Aorta (tissue), 5 donors: ENCODE data around the gene ERBB4. TPM values are rescaled to one million over a fixed set of nuclear protein-coding genes. Genes with fewer than 3 reads are reported as not detected.

Experiments
- ATAC-seq: fragments of 200-7000 bp; cut with Tn5 transposase; one replicate; pipeline ENCODE4 v1.9.1; 2022; ENCODE audit warnings: moderate library complexity; ENCODE audit not compliant: low FRiP score
- DNase-seq, 2 donors: peaks; one replicate each; pipeline ENCODE4 v3.0.0-alpha.2; 2020
- H3K27ac ChIP-seq, 2 donors: one replicate each; pipeline ENCODE4 v1.5.1; 2013; ENCODE audit warnings: low read length in 2 of 2, mild to moderate bottlenecking in 2 of 2, moderate library complexity in 2 of 2, control low read depth in 1 of 2, inconsistent platforms in 1 of 2, low read depth in 1 of 2
- H3K27me3 ChIP-seq, 2 donors: one replicate each; pipeline ENCODE4 v1.6.1; 2013; ENCODE audit warnings: control low read depth in 1 of 2, low read length in 1 of 2, mild to moderate bottlenecking in 1 of 2, moderate library complexity in 1 of 2; ENCODE audit not compliant: insufficient read depth in 2 of 2, control insufficient read depth in 1 of 2
- H3K36me3 ChIP-seq, 2 donors: one replicate each; pipeline ENCODE4 v1.6.1; 2013; ENCODE audit warnings: control low read depth in 1 of 2, low read length in 1 of 2, mild to moderate bottlenecking in 1 of 2; ENCODE audit not compliant: insufficient read depth in 2 of 2, control insufficient read depth in 1 of 2
- H3K4me1 ChIP-seq, 2 donors: one replicate each; pipeline ENCODE4 v1.6.1; 2013; ENCODE audit warnings: low read length in 2 of 2, control low read depth in 1 of 2, mild to moderate bottlenecking in 1 of 2, moderate library complexity in 1 of 2; ENCODE audit not compliant: insufficient read depth in 2 of 2, control insufficient read depth in 1 of 2
- H3K4me3 ChIP-seq, 2 donors: one replicate each; pipeline ENCODE4 v1.5.1; 2013; ENCODE audit warnings: low read length in 2 of 2, control low read depth in 1 of 2, mild to moderate bottlenecking in 1 of 2
- H3K9me3 ChIP-seq: one replicate; pipeline ENCODE4 v1.6.1; 2013; ENCODE audit warnings: mild to moderate bottlenecking, low read length; ENCODE audit not compliant: control insufficient read depth
- WGBS, 2 donors: extraction: QIAGEN DNeasy Blood & Tissue Kit; methylation state at CpG; one replicate each; pipeline ENCODE4 v1.1.7; 2013; 5-methylcytosine and 5-hydroxymethylcytosine counted together
- intact Hi-C, 2 donors: fragments of 100-400 bp; cut with DNase I; formaldehyde crosslinking; loops; one replicate each; pipeline versions ENCODE4 v1.14.2 to v1.15.0; 2022
- polyA plus RNA-seq, 2 donors: library from polyadenylated mRNA; stranded (reverse); fragments of 200-250 nt; gene quantifications; one replicate each; pipeline ENCODE4 v1.2.3, GENCODE V29; 2013
- total RNA-seq, 2 donors: library from RNA; stranded (reverse); fragmentation: NEBNext Ultra II Directional; extraction: Animal tissue kit (Norgen Biotek cat#: 25700); gene quantifications; one replicate each; pipeline ENCODE4 v1.2.1, GENCODE V29; 2021
- donor health status: healthy with polysubstance abuse.
- donor health status: Bipolar disorder and iron deficiency.
- donor health status: DM: no; HTN: no; CAD: no.
- donor health status: DM: no; HTN: no; CAD: no.
- donor health status: DM: yes; HTN: yes; CAD: no.

Gene ERBB4
- total and polyA plus RNA-seq, 4 donors, result 1.3 to 42.0 (median 15.0) TPM

DNA sequence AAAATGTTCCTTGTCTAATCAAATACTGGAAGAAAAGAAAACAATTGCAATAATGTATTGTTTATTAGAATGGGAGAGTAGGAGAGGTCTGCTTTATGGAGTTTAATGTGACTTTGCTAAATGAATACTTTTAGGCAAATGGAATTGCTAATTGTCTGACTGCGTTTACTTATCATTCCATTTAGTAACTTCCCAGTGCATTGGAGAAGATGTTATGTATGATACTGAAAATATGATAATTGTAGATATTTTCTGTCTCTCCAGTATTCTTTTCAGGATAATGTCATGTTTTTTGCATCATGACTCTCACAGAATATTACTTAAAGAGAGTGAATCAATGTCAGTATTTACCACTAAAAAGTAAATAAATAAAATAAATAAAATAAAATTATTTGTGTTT lies 8.1 kb upstream of the ERBB4 start:
- Histone ChIP-seq H3K4me3 (no peak overlapping the region), H3K27ac (no peak overlapping the region), H3K9me3 (no peaks in the 10 kb centered on the region), H3K36me3 (no peaks in the 10 kb centered on the region), H3K4me1 (peaks cover 2 to 3% of the 10 kb centered on the region in 2 donors), H3K27me3 (no peaks in the 10 kb centered on the region)
- ATAC-seq, result no peak
- no peak for DNase-seq
- intact Hi-C loops, result loop anchor here (5.0 kb wide), 1 partner anchor 799 kb away; no protein-coding TSS in a partner anchor
- WGBS, 2 donors, result 91 to 97% methylated on average over 1 of the region's 1 CpG

- Histone ChIP-seq H3K4me1 (no peaks in the 10 kb centered on the region), H3K27ac (no peak overlapping the region), H3K27me3 (no peaks in the 10 kb centered on the region), H3K36me3 (no peaks in the 10 kb centered on the region), H3K9me3 (no peaks in the 10 kb centered on the region), H3K4me3 (no peak overlapping the region)
- DNase-seq, result no peak
- no peak for ATAC-seq
- intact Hi-C loops, result no loop called here
- WGBS, 2 donors, result 76 to 84% methylated on average over 4 of the region's 4 CpGs
Observed at GRCh38 chr2:212540341-212540740, 1.7 kb upstream of the ERBB4 start.

- Histone ChIP-seq H3K4me1 (no peaks in the 10 kb centered on the region), H3K27me3 (no peaks in the 10 kb centered on the region), H3K4me3 (peak overlapping the region; percentile 72 to 98), H3K9me3 (no peaks in the 10 kb centered on the region), H3K36me3 (no peaks in the 10 kb centered on the region), H3K27ac (peak overlapping the region in 1 of 2 donors; percentile 89)
- ATAC-seq, result peak; percentile 83
- DNase-seq, result peak; percentile 71 to 90
- 5 to 6% methylated on average over 28 to 30 of the region's 30 CpGs for WGBS, 2 donors
- intact Hi-C loops, result loop anchor here (5.0 to 10.0 kb wide), 4 partner anchors 154 to 387 kb away; no protein-coding TSS in a partner anchor
Observed at GRCh38 chr2:212539072-212539880, 674 bp upstream of the ERBB4 start.

- 0% methylated on average over 44 of the region's 44 CpGs for WGBS, 2 donors
- Histone ChIP-seq H3K9me3 (no peaks in the 10 kb centered on the region), H3K36me3 (no peaks in the 10 kb centered on the region), H3K27me3 (no peaks in the 10 kb centered on the region), H3K4me3 (peak overlapping the region; percentile 72 to 98), H3K4me1 (no peaks in the 10 kb centered on the region), H3K27ac (peak overlapping the region; percentile 44 to 74)
- intact Hi-C loops, result loop anchor here (5.0 to 10.0 kb wide), 4 partner anchors 153 to 386 kb away; no protein-coding TSS in a partner anchor
- peak; percentile 57 to 86 for DNase-seq
- peak; percentile 65 for ATAC-seq
Observed at GRCh38 chr2:212537726-212538304, 787 bp downstream of the ERBB4 start.

DNA sequence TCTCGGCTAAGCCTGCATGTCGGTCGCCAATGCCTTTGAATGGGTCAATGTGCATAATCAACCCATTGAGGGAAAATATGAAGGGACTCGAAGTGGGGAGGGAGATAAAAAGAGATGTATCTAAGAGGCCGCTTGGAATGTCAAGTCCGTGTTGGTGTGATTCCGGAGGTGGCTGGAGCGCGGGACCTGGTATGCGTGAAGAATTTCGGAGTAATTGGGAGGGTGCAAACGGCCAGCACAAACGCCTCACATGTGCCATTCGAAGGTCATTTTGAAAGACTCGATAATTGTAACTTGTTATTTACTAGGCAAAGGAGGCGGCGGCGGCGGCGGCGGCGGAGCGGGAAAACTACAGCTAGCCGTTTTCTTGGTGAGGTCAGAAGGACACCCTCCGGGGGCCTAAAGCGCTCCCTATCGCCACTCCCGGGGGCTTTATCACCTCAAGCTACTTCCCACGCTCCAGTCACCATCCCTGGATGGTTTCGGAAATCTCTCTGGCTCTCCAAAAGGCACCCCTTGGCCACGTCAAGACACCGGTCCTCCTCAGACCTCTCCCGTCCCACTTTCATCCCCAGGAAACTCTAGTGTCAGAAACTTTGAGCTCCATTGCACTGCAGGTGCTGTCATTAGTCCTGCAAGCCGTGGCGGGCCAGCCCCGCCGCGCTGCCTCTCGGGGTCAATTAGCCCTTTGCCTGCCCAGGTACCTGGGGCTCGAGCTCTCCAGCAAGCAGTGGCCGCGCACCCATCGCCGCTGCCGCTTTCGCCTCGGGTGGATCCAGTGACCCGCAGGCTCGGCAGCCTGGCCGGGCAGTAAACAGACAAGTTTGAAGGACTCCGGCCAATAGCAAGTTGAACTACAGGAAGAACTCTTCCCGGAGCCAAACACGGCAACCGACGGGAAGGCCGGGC lies 1.5 kb downstream of the ERBB4 start:
- H3K27ac ChIP-seq, result peak overlapping the region; percentile 18 to 44
- peak; percentile 28 for ATAC-seq

DNA sequence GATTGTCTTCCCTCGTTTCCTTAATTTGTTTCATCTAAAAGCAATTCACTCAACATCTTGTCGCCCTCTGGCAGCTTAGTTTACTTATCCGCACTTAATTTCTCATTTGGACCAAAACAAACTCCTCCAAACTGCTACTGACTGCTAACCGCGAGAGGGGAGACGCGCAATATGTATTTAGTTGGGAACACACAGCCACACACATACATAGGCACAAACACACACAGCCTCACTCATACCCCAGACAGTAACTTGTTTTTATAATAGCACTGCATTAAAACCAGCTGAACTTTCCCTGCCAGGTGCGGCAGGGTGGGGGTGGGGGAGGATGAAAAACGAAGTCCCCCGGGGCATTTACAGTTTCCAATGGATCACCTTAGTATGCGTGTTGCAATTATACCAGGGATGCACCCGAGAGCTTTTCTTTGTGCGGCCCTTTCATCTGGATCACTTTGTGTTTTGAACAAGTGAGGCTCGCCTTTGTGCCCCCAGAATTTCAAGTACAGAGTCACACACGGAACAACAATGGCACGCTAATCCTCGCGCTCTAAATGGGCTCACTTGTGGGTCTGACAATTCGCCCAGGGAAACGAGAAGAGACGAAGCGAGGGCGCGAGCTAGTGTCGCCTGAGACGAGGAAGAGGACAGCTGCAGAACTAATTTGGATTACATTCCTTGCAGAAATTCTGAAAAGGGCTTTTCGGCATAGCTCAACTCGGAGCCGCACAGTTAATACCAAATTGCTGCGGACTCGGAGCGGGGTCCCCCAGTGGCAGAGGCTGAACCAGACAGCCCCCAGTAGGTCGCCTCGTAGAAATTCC lies 2.4 kb downstream of the ERBB4 start:
- Histone ChIP-seq H3K27me3 (no peaks in the 10 kb centered on the region), H3K36me3 (no peaks in the 10 kb centered on the region), H3K4me1 (no peaks in the 10 kb centered on the region), H3K27ac (peak overlapping the region in 1 of 2 donors; percentile 4), H3K9me3 (no peaks in the 10 kb centered on the region), H3K4me3 (peak overlapping the region; percentile 72 to 98)
- WGBS, 2 donors, result 2% methylated on average over 34 of the region's 34 CpGs
- intact Hi-C loops, result loop anchor here (5.0 to 10.0 kb wide), 4 partner anchors 151 to 384 kb away; no protein-coding TSS in a partner anchor
- ATAC-seq (no peak), DNase-seq (peak in 1 of 2 donors; percentile 68)

More for the DNA sequence above, 1.5 kb downstream of the ERBB4 start:
- intact Hi-C loops, result loop anchor here (5.0 to 10.0 kb wide), 4 partner anchors 152 to 385 kb away; no protein-coding TSS in a partner anchor
- Histone ChIP-seq H3K36me3 (no peaks in the 10 kb centered on the region), H3K9me3 (no peaks in the 10 kb centered on the region), H3K4me1 (no peaks in the 10 kb centered on the region), H3K27me3 (no peaks in the 10 kb centered on the region), H3K4me3 (peak overlapping the region; percentile 72 to 98)
- DNase-seq, result peak in 1 of 2 donors; percentile 76
- WGBS, 2 donors, result 0 to 1% methylated on average over 56 of the region's 56 CpGs

DNA sequence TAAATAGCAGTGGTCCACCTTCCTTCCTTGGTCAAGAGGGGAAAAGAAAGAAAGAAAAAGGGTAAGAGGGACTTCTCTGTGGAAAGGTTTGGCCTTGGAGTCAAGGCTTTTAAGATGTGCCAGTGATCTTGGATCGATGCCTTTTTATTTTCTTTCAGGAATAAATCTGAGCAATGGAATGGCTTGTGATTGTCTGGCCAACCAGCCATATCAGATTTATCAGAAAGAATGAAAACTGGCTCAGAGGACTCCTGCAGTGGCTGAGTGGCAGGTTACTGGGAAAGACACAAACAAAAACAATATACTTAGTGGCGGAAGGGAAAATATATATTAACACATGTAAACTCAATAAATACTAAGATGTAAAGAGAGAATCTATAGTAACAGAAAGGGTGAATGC lies 4.3 kb downstream of the ERBB4 start:
- no peaks in the 10 kb centered on the region for H3K4me1 ChIP-seq
- H3K27ac ChIP-seq, result no peak overlapping the region
- 11 to 14% methylated on average over 2 of the region's 2 CpGs for WGBS, 2 donors
- peak overlapping the region in 1 of 2 donors; percentile 28 for H3K4me3 ChIP-seq
- intact Hi-C loops, result loop anchor here (10.0 kb wide), 3 partner anchors 150 to 370 kb away; no protein-coding TSS in a partner anchor
- no peaks in the 10 kb centered on the region for H3K9me3 ChIP-seq
- DNase-seq, result no peak
- ATAC-seq, result no peak
- no peaks in the 10 kb centered on the region for H3K27me3 ChIP-seq
- no peaks in the 10 kb centered on the region for H3K36me3 ChIP-seq
